K562 (cell line): ENCODE measurements around the gene IFT122. TPM values are rescaled to one million over a fixed set of nuclear protein-coding genes. Genes with fewer than 3 reads are reported as not detected.

Experiments
- ATAC-seq: fragments of 200-7000 bp; cut with Tn5 transposase; 3 replicates; pipeline ENCODE4 v1.9.1; 2020; ENCODE audit warnings: moderate library complexity
- BruUV-seq: library from RNA; stranded (reverse); fragments of 400-500 nt; replicated peaks from 2 replicates; lab custom pipeline; 2021; lab: Mats Ljungman, UMichigan
- CTCF ChIA-PET: fragments of 300-600 bp; formaldehyde crosslinking; extraction: SDS; loops from one replicate; lab custom pipeline; 2021; ENCODE audit warnings: low intra/inter-chr PET ratio; lab: Yijun Ruan, JAX
- POLR2A ChIA-PET: fragments of 300-600, 350-650 bp; sonication (Branson Sonifier 250); formaldehyde crosslinking; extraction: SDS; loops from one replicate; lab custom pipeline; 2021; ENCODE audit warnings: antibody characterized with exemption, inconsistent platforms; lab: Yijun Ruan, JAX
- DNase-seq, 4 experiments: peaks; one replicate each; pipeline versions ENCODE4 v3.0.0 to v3.0.0-alpha.2; 2011 to 2018; ENCODE audit warnings: low spot score in 3 of 4, mixed read lengths in 3 of 4; ENCODE audit errors: extremely low read depth in 1 of 4
- FAIRE-seq: peaks from 2 replicates; lab custom pipeline; 2011; peaks lifted over from hg19 to GRCh38; lab: Jason Lieb, UNC
- H2AFZ ChIP-seq: 2 replicates; pipeline ENCODE4 v1.6.0; 2011; ENCODE audit warnings: low read depth, low read length, control low read depth, inconsistent platforms
- H3K27ac ChIP-seq: fragments of 200-600 bp; 3 replicates; pipeline ENCODE4 v1.8.0; 2011; ENCODE audit warnings: low read depth, mild to moderate bottlenecking, control low read depth, inconsistent platforms, low read length, moderate library complexity, mixed read lengths; ENCODE audit errors: extremely low read depth
- H3K27me3 ChIP-seq, 2 experiments: fragments of 300-600 bp in 1 of 2; 2 replicates in 1 of 2; 3 replicates in 1 of 2; pipeline versions ENCODE4 v1.6.0 to v1.8.0; 2011; ENCODE audit warnings: inconsistent platforms in 2 of 2, low read length in 2 of 2, mild to moderate bottlenecking in 1 of 2, mixed read lengths in 1 of 2, moderate library complexity in 1 of 2; ENCODE audit not compliant: control insufficient read depth in 2 of 2, insufficient read depth in 2 of 2
- H3K36me3 ChIP-seq: fragments of 300-600 bp; 3 replicates; pipeline ENCODE4 v1.8.0; 2011; ENCODE audit warnings: mild to moderate bottlenecking, low read length, inconsistent platforms; ENCODE audit not compliant: control insufficient read depth, insufficient read depth
- H3K4me1 ChIP-seq, 2 experiments: fragments of 200-600 bp in 1 of 2; replicated peaks in 1 of 2; 2 replicates in 1 of 2; 3 replicates in 1 of 2; pipeline versions ENCODE4 v1.5.1 to v1.8.0; 2011; ENCODE audit warnings: inconsistent platforms in 2 of 2, low read length in 2 of 2, mild to moderate bottlenecking in 1 of 2, mixed read lengths in 1 of 2, moderate library complexity in 1 of 2; ENCODE audit not compliant: control insufficient read depth in 2 of 2, insufficient read depth in 2 of 2
- H3K4me2 ChIP-seq: 2 replicates; pipeline ENCODE4 v1.6.1; 2011; ENCODE audit warnings: low read length, control low read depth, inconsistent platforms, mixed read lengths; ENCODE audit not compliant: insufficient read depth
- H3K4me3 ChIP-seq: fragments of 200-600 bp; sonication (generic), shearing (Covaris generic); 2 replicates; pipeline ENCODE4 v1.5.1; 2016; ENCODE audit warnings: control low read depth, inconsistent platforms
- H3K79me2 ChIP-seq: fragments of 200-600 bp; 3 replicates; pipeline ENCODE4 v1.8.0; 2011; ENCODE audit warnings: low read length, inconsistent platforms; ENCODE audit not compliant: control insufficient read depth, insufficient read depth
- H3K9ac ChIP-seq, 2 experiments: 2 replicates each; pipeline versions ENCODE4 v1.6.0 to v1.6.1; 2011; ENCODE audit warnings: low read depth in 2 of 2, low read length in 2 of 2, control low read depth in 1 of 2, inconsistent platforms in 1 of 2, mild to moderate bottlenecking in 1 of 2, mixed read lengths in 1 of 2; ENCODE audit not compliant: insufficient read depth in 1 of 2
- H3K9me1 ChIP-seq: one replicate; pipeline ENCODE4 v1.6.0; 2011; ENCODE audit warnings: inconsistent platforms, mild to moderate bottlenecking, low read length, moderate library complexity; ENCODE audit not compliant: control insufficient read depth, insufficient read depth
- H3K9me3 ChIP-seq: replicated peaks from 2 replicates; pipeline ENCODE4 v1.5.1; 2011; ENCODE audit warnings: low read depth, low read length, inconsistent platforms; ENCODE audit not compliant: control insufficient read depth, insufficient read depth
- H4K20me1 ChIP-seq: replicated peaks from 2 replicates; pipeline ENCODE4 v1.6.1; 2011; ENCODE audit warnings: low read length, inconsistent platforms, mixed read lengths; ENCODE audit not compliant: control insufficient read depth, insufficient read depth
- HCFC1 ChIP-seq: IDR thresholded peaks from 2 replicates; pipeline ENCODE4 v1.6.1; 2012; ENCODE audit warnings: low read depth, low read length, improper control_type of control experiment
- HLTF ChIP-seq: fragments of 450-650 bp; IDR thresholded peaks from 2 replicates; pipeline ENCODE4 v1.6.1; 2016
- NR0B1 ChIP-seq: fragments of 450-650 bp; IDR thresholded peaks from one replicate; pipeline ENCODE4 v1.6.1; 2018; ENCODE audit warnings: mild to moderate bottlenecking, moderate library complexity; ENCODE audit not compliant: partially characterized antibody
- SIN3B ChIP-seq: fragments of 450-650 bp; IDR thresholded peaks from 2 replicates; pipeline ENCODE4 v1.6.1; 2017; ENCODE audit warnings: low read depth, mild to moderate bottlenecking, moderate library complexity
- STAG1 ChIP-seq: sonication (generic); formaldehyde crosslinking; IDR thresholded peaks from 2 replicates; pipeline ENCODE4 v1.5.0; 2020; ENCODE audit warnings: missing genetic modification reagents, borderline replicate concordance
- VEZF1 ChIP-seq: fragments of 200-800 bp; sonication (Bioruptor generic); IDR thresholded peaks from 2 replicates; pipeline ENCODE4 v1.6.1; 2017; ENCODE audit warnings: missing genetic modification characterization, missing compliant biosample characterization
- ZNF766 ChIP-seq: fragments of 200-800 bp; sonication (Bioruptor generic); conservative IDR thresholded peaks from 2 replicates; pipeline ENCODE4 v1.6.1; 2016; ENCODE audit warnings: missing genetic modification characterization, missing compliant biosample characterization
- WGBS: fragments of 100-300 bp; shearing (Covaris generic); methylation state at CpG from one replicate; pipeline ENCODE4 v1.1.6; 2016; ENCODE audit warnings: low coverage, mixed read lengths; ENCODE audit not compliant: insufficient coverage; ENCODE audit errors: missing lambda C conversion rate; 5-methylcytosine and 5-hydroxymethylcytosine counted together
- in situ Hi-C: fragments of 300-500 bp; cut with MboI; formaldehyde crosslinking; loops from 4 replicates; pipeline ENCODE4 v1.15.0; 2018; ENCODE audit warnings: inconsistent platforms, mixed read lengths
- intact Hi-C: fragments of 100-400 bp; cut with micrococcal nuclease; formaldehyde crosslinking; loops from 2 replicates; pipeline ENCODE4 v1.14.2; 2022
- polyA plus RNA-seq, 8 experiments: library from polyadenylated mRNA; depleted of rRNA in 4 of 8; stranded (reverse) in 5 of 8; unstranded in 3 of 8; fragments of >200 nt; fragmentation: Nextera tagmentation in 2 of 8; fragmentation: Illumina TruSeq in 1 of 8; extraction: Ambion mirVana in 2 of 8; extraction: Trizol in 1 of 8; gene quantifications; 2 replicates each; pipeline versions ENCODE4 v1.2.1 to v1.2.3, GENCODE V29; 2011 to 2014; ENCODE audit warnings: inconsistent platforms in 1 of 8, missing spikeins in 1 of 8
- total RNA-seq, 7 experiments: library from RNA; depleted of rRNA in 6 of 7; stranded (reverse); fragments of >200 nt in 6 of 7; fragmentation: Illumina TruSeq in 2 of 7; extraction: Trizol in 2 of 7; gene quantifications; 2 replicates each; pipeline versions ENCODE4 v1.2.1 to v1.2.3, GENCODE V29; 2011 to 2021; ENCODE audit warnings: low replicate concordance in 1 of 7
- TF ChIP-seq, protein P1 (sequence below): fragments of 250-450 bp; sonication (Bioruptor Pico); IDR thresholded peaks from 2 replicates; pipeline ENCODE4 v1.8.0; 2021; ENCODE audit warnings: borderline replicate concordance, mild to moderate bottlenecking, moderate library complexity; ENCODE audit not compliant: poor library complexity, severe bottlenecking
- TF ChIP-seq, protein P2 (sequence below): fragments of 250-450 bp; sonication (Bioruptor Pico); IDR thresholded peaks from 2 replicates; pipeline ENCODE4 v1.4.0; 2020; ENCODE audit warnings: mild to moderate bottlenecking

The IFT122 gene
- total and polyA plus RNA-seq, 9 of the 15 experiments (the other 6 are each of a cell fraction or from before 2014, with no cell fraction given), result 2.4 to 11.5 (median 7.7) TPM

DNA sequence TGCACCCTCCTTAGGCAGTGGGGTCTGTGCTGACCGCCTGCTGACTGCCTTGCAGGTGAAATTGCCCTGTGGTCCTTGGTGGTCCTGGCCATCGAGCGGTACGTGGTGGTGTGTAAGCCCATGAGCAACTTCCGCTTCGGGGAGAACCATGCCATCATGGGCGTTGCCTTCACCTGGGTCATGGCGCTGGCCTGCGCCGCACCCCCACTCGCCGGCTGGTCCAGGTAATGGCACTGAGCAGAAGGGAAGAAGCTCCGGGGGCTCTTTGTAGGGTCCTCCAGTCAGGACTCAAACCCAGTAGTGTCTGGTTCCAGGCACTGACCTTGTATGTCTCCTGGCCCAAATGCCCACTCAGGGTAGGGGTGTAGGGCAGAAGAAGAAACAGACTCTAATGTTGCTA lies 90.8 kb downstream of the IFT122 start:
- intact Hi-C loops, result no loop called here
- Histone ChIP-seq H3K79me2 (no peaks in the 10 kb centered on the region), H3K36me3 (no peaks in the 10 kb centered on the region), H3K9me3 (no peaks in the 10 kb centered on the region), H2AFZ (no peak overlapping the region), H3K4me3 (no peak overlapping the region), H4K20me1 (no peaks in the 10 kb centered on the region), H3K27me3 (peaks cover 4 to 26% of the 10 kb centered on the region in 2 experiments; a peak in 2 of 5 replicates), H3K9ac (no peak overlapping the region; a peak in 1 of 4 replicates), H3K4me2 (no peak overlapping the region), H3K27ac (no peak overlapping the region), H3K9me1 (no peaks in the 10 kb centered on the region), H3K4me1 (peaks cover 0 to 7% of the 10 kb centered on the region in 2 experiments; a peak in 3 of 5 replicates)
- in situ Hi-C loops, result no loop called here
- ChIA-PET POLR2A (no interaction called here), CTCF (no interaction called here)
- FAIRE-seq (no peak), ATAC-seq (no peak), DNase-seq (no peak)
- no TSS peak for BruUV-seq
- WGBS, result 20% methylated on average over 2 of the region's 13 CpGs
- TF ChIP-seq HLTF (no peak), STAG1 (CRISPR knock-in tag) (no peak), NR0B1 (no peak), VEZF1 (CRISPR knock-in tag) (no peak), ZNF766 (CRISPR knock-in tag) (no peak), HCFC1 (no peak), SIN3B (no peak)
- TF ChIP-seq, protein P1, sequence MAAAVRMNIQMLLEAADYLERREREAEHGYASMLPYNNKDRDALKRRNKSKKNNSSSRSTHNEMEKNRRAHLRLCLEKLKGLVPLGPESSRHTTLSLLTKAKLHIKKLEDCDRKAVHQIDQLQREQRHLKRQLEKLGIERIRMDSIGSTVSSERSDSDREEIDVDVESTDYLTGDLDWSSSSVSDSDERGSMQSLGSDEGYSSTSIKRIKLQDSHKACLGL (CRISPR knock-in tag), result no peak
- TF ChIP-seq, protein P2, sequence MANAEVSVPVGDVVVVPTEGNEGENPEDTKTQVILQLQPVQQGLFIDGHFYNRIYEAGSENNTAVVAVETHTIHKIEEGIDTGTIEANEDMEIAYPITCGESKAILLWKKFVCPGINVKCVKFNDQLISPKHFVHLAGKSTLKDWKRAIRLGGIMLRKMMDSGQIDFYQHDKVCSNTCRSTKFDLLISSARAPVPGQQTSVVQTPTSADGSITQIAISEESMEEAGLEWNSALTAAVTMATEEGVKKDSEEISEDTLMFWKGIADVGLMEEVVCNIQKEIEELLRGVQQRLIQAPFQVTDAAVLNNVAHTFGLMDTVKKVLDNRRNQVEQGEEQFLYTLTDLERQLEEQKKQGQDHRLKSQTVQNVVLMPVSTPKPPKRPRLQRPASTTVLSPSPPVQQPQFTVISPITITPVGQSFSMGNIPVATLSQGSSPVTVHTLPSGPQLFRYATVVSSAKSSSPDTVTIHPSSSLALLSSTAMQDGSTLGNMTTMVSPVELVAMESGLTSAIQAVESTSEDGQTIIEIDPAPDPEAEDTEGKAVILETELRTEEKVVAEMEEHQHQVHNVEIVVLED, result no peak
